ENCODE results near the gene ATG9B.
A peak's percentile ranks its signal among the peaks of the same experiment; 100 is the strongest.

The ATG9B gene

GRCh38 chr7:151024435-151025056, at the start of gene ATG9B:
Gene ATG9B, minus strand, starts transcription at chr7:151024494. Its CDS starts 71 bp downstream, at chr7:151024423.
- DNase-seq (ENCODE audit: low read depth, low spot score), result no peak

- DNase-seq (ENCODE audit: low read depth, low spot score), result no peak
These were observed 49.7 kb upstream of the ATG9B start for GRCh38 chr7:151073990-151074389.

- DNase-seq (ENCODE audit: low read depth, low spot score), result no peak
These were observed 47.0 kb upstream of the ATG9B start for GRCh38 chr7:151071032-151071866.

- no peak for DNase-seq (ENCODE audit: low read depth, low spot score)
These were observed 46.3 kb upstream of the ATG9B start for GRCh38 chr7:151070574-151070960.

GRCh38 chr7:151069841-151070573, 45.7 kb upstream of the ATG9B start:
- DNase-seq (ENCODE audit: low read depth, low spot score), result no peak

GRCh38 chr7:151068069-151068773, 43.9 kb upstream of the ATG9B start:
- no peak for DNase-seq (ENCODE audit: low read depth, low spot score)

- DNase-seq (ENCODE audit: low read depth, low spot score), result no peak
These were observed 42.1 kb upstream of the ATG9B start for GRCh38 chr7:151066273-151066974.

GRCh38 chr7:151065516-151065915, 41.2 kb upstream of the ATG9B start:
- no peak for DNase-seq (ENCODE audit: low read depth, low spot score)

GRCh38 chr7:151064993-151065392, 40.7 kb upstream of the ATG9B start:
- no peak for DNase-seq (ENCODE audit: low read depth, low spot score)

GRCh38 chr7:151064454-151064853, 40.2 kb upstream of the ATG9B start:
- no peak for DNase-seq (ENCODE audit: low read depth, low spot score)

GRCh38 chr7:151063212-151063561, 38.9 kb upstream of the ATG9B start:
- DNase-seq (ENCODE audit: low read depth, low spot score), result no peak

GRCh38 chr7:151062399-151063211, 38.3 kb upstream of the ATG9B start:
- DNase-seq (ENCODE audit: low read depth, low spot score), result no peak

GRCh38 chr7:151062111-151062398, 37.8 kb upstream of the ATG9B start:
- DNase-seq (ENCODE audit: low read depth, low spot score), result no peak

- no peak for DNase-seq (ENCODE audit: low read depth, low spot score)
These were observed 37.2 kb upstream of the ATG9B start for GRCh38 chr7:151061213-151062110.

- DNase-seq (ENCODE audit: low read depth, low spot score), result no peak
These were observed 36.3 kb upstream of the ATG9B start for GRCh38 chr7:151060416-151061212.

GRCh38 chr7:151060113-151060415, 35.8 kb upstream of the ATG9B start:
- no peak for DNase-seq (ENCODE audit: low read depth, low spot score)

GRCh38 chr7:151059367-151060112, 35.2 kb upstream of the ATG9B start, which contains the start of gene SLC4A2:
Gene SLC4A2, plus strand, starts transcription at chr7:151059589. Its CDS starts 2,399 bp downstream, at chr7:151061988.
- peak; percentile 44 for DNase-seq (ENCODE audit: low read depth, low spot score)

- no peak for DNase-seq (ENCODE audit: low read depth, low spot score)
These were observed 34.6 kb upstream of the ATG9B start for GRCh38 chr7:151058781-151059366.
